GM20431 (cell line): Measurements from ENCODE around the gene DNAJC6.

Experiments
- in situ Hi-C: fragments of 300-500 bp; cut with MseI, MboI; formaldehyde crosslinking; loops from one replicate; pipeline ENCODE4 v1.15.0; 2020; ENCODE audit warnings: low sequenced_read_pairs; ENCODE audit not compliant: unreplicated experiment

DNAJC6 gene

DNA sequence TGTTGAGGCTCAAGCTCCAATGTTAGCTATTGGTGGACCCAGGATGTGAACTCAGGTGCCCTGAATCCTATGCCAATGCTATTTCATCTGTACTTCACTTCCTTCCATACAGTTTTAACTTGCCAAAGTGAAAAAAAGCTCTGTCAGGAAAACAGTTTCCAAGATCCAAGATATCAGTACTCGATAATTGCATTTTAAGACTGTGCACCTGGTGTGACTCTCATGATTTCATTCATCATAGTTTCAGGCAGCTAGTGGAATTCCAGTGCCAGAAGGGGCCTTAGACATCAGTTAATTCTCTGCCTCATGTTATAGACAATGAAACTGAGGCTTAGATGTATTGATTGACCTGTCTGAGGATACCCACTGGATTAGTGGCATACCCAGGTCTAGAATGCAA is 84.6 kb downstream of the DNAJC6 start:
- in situ Hi-C loops = no loop called here

DNA sequence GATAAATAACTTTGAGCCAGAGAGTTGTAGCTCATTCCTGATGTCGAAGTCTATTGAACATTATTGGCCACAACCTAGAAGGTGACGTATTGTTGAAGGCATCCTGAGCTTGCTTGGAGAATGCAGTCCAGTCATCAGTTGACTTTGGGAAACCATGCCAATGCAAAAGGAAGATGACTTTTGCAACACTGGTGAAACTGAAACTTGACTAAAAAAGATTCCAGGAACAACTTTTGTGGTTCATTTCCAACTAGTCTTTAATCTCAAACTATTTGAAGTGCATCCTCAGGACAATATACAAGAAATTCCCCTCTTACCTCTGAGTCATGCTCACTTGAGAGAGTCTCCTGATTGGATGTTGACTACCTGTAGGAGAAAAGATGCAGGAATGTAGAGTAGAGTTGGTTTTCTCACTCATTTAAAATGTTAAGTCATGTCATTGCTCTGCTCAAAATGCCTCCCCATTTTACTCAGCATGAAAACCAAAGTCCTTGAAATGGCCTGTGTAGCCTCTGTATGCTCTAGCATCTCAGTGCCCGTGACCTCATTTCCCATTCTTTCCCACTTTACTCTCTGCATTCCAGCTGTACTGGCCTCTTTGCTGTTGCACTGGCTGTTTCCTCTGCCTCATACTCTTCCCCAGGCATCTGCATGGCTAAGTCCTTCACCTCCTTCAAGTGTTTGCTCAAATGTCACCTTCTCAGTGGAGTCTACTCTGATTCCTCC is 86.7 kb downstream of the DNAJC6 start:
- in situ Hi-C loops = no loop called here

GRCh38 chr1:65398083-65398482 is 88.7 kb downstream of the DNAJC6 start:
- in situ Hi-C loops = no loop called here

DNA sequence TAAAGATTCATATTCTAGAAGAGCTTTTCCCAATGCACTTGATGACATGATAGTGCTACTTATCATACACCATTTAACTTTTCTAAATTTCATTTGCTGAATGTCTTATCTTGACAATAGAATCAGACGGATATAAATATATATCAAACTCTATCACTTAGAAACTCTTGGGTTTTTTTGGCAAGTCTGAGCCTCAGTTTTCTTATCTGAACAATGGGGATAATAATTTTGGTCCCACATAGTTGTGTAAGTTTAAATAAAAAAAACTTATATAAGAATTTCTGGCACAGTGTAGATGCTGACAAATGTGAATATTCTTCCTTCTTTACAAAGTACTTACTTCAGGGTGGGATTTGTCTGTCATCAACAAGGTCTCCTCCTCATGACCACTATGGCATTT is 89.7 kb downstream of the DNAJC6 start:
- in situ Hi-C loops = no loop called here

DNA sequence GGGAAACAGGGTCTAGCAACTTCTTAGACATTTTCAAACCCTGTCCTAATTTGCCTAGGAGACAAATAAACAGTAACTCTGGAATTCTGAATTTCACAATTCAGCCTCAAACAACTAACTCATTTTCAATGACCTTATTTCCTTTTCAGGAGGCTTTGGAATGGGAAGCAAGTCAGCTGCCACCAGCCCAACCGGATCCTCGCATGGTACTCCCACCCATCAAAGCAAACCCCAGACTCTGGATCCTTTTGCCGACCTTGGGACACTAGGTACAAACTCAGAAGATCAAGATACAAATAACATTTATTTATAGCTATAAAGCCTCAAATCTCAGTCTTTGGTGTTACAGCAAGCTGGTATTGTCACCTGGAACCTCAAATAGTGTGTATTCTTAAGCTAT is 92.3 kb downstream of the DNAJC6 start:
- in situ Hi-C loops = no loop called here

- in situ Hi-C loops = no loop called here
Measured at GRCh38 chr1:65404941-65405340, 95.6 kb downstream of the DNAJC6 start.

DNA sequence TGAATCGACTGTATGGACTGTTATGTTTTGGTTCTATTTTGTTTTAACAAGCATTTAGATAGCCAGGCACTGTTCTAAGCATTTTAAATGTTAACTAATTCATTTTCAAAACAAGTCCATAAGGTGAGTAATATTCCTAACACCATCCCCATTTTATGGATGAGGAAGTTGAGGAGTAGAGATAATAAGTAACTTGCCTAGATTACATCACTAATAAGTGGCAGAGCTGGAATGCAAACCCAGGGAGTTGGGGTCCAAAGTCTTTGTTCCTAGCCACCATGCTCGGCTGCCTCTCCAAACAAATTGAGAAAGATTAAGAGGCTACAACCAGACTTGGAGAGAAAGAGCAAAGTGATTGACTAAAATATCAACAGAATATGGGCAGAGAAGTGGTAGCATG is 98.5 kb downstream of the DNAJC6 start:
- in situ Hi-C loops = no loop called here

DNA sequence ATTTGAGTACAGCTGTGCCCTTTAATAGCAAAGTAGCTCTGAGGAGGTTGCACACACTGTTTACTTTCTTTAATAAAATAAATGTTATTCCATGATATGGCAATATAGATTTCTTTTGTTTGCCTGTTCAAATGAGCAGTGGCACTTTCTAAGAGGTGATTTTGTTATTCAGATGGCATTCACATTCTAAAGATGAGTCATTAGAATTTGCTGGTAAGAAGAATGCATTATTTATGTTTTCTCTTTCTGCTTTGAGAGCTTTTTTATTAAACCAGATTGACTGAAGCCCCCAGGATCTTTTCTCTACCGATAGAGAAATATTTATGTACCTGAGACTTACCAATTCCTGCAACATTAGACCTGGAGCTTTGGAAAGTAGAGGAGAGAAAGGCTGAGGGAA is 100.0 kb downstream of the DNAJC6 start:
- in situ Hi-C loops = no loop called here

GRCh38 chr1:65409816-65410326 is 100.5 kb downstream of the DNAJC6 start:
- in situ Hi-C loops = no loop called here

- in situ Hi-C loops = no loop called here
Measured at GRCh38 chr1:65412256-65412983, 103.1 kb downstream of the DNAJC6 start.

GRCh38 chr1:65412984-65413375 is 103.6 kb downstream of the DNAJC6 start:
- in situ Hi-C loops = no loop called here

- in situ Hi-C loops = no loop called here
Measured at GRCh38 chr1:65414538-65414937, 105.2 kb downstream of the DNAJC6 start.

- in situ Hi-C loops = no loop called here
Measured at GRCh38 chr1:65416767-65417166, 107.4 kb downstream of the DNAJC6 start.

GRCh38 chr1:65417729-65418128 is 108.4 kb downstream of the DNAJC6 start:
- in situ Hi-C loops = no loop called here

DNA sequence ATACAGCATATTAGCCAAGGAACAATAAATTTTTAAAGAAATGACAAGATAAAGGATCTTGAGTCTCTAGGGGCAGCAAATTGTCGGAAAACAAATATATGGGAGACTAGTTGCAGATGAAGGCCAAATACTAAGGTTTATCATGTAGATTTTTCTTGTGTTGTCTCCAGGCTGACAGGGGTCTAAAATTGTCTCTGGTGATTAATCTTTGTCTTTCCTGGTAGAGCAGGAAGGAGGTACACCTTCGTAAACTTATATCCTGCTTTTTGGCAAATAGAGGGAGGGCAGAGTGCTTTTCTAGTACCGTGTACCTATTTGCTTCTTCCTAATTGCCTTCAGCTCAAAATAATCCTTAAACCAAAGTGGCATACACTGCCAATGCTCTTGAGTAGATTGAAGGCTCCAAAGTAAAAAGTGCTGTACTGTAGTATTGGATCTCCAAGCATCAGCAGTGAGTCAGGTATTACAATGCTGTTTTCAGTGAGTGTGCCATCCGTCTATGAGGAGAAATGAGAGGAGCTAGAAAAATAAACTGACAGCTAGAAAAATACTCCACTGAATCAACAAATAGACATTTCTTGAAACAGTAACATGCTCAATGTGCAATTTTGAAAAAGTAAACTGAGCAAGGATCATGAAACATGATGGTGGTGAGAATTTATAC is 109.3 kb downstream of the DNAJC6 start:
- in situ Hi-C loops = no loop called here

DNA sequence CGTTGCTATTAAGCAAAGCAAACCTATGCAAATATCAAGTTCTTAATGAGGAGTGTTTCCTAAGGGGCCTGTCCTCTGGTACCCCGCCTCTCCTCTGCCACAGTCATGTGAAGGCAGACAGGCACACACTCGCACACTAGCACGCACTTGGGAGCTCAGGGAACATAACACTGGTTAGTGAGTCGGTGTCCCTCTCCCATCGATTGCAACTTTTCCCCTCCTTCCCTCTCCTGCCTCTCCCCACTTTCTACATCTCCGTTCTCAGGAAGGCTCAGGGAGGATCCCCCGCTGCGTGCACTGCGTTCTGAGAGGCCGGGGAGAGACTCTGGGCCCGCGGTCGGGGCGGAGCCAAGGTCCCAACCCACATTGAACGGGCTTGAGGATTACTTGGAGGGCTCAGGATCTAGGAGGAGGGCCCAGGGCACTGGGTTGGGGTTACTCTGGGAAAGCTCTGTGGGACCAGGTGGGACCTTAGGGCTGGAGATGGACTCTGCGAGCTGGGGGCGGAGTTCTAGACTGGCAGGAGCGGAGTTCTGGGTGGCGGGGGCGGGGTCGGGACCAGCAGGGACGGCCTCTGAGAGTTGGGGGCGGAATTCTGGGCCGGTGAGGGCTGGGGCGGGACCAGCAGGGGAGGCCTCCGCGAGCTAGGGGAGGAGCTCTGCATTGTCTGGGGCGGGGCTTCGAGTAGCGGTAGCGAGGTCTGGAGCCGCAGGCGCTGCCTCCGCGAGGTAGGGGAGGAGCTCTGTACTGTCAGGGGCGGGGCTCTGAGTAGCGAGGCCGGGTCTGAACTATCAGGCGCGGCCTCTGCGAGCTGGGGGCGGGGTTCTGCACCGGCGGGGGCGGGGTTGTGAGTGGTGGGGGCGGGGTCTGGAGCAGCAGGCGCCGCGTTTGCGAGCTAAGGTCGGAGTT is 110.6 kb downstream of the DNAJC6 start:
- in situ Hi-C loops = no loop called here

GRCh38 chr1:65420590-65421350 is 111.4 kb downstream of the DNAJC6 start, which contains the start of the genes LEPR and LEPROT:
TSS of gene LEPR (plus strand) at chr1:65420668. CDS start at chr1:65565566, 144,898 bp downstream.
TSS of gene LEPROT (plus strand) at chr1:65420668. CDS start at chr1:65420725, 57 bp downstream.
- in situ Hi-C loops = no loop called here

DNA sequence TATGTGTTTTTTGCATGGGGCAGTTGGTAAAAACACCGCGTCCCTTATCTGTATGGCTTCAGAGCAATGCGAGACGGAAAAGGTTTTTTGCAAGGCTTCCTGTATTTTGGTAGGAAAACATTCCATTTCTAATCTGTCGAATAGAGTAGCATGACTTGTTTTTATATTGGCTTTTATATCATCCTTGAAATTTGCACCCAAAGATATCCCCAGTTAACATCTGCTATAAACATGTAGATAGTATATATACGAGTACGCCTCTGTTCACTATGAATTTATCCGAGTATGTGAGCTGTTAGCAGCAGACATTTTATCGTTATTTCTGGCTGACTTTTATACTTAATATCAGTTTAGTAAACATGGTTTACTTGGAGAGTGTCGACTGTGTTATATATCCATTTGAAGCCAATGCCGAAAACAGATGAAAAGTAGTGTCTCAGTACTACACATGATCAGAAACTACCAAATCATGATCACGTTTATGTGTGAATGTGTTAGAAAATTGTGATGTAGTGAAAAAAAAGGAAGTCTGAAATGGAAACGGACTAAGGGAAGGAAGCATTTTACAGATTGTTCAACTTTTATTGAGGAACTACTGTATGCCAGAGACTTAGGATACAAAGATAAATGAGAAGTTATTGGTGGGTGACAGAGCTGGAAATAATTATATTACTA is 112.1 kb downstream of the DNAJC6 start:
- in situ Hi-C loops = no loop called here
